ENCODE measurements around the gene TARS3. TPM values are rescaled to one million over a fixed set of nuclear protein-coding genes. Genes with fewer than 3 reads are reported as not detected.
A peak's percentile ranks its signal among the peaks of the same experiment; 100 is the strongest.

The TARS3 gene
- total RNA-seq, 1 experiment from 2014 or later, result 9.5 TPM

DNA sequence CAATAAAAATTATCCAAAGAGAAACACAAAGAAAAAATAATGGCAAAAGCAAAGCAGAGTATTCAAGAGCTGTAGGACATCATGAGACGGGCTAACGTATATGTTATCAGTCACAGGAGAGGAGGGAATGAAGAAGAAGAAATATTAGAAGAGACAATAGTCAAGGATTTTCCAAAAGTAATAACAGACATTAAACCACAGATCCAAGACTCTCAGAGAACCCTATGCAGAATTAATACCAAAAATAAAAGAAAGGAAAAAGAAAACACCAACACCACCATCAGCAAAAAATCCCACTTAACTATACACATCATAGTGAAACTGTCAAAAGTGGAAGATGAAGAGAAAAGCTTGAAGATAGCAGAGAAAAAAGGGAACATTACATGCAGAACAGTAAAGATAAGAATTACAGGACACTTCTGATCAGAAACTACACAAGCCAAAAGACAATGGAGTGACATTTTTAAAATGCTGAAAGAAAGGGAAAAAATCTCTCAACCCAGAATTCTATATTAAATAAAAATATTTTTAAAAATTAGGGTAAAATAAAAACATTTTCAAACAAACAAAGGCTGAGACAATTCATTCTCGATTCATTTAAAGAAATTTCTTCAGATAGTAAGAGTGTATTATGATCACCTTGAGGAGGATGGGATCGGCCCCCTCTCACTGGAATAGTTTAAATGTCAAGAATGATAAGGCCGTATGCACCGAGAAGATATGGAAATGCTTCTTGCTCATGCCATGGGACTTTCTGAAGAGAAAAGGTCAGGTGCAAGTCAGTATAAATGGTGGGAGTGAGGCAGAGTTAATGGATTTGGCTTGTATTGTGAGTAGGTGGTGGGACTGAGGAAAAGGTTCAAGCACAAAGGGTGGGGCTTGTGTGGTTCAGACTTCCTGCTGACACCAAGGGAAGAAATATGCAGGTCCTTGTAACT lies 100.6 kb downstream of the TARS3 start:
- H3K4me1 Mint-ChIP-seq, result peaks cover 19% of the 10 kb centered on the region

DNA sequence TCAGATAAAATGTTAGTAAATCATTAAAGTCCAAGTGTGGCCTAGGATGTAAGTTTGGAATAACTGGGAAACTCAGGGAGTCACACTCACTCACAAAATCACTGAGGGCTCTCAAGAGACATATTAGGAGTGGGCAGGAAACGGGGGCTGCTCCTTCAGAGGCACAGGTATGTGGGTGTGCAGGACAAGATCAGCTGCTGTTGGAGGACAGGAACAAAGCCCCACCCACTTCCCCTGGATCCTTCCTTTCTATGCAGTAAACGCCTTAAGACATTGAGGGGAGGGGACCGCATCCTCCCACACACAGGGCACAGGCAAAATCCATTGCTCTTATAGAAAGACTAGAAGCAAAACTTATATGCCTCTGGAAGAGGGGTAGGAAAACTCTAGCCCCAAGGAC lies 102.3 kb downstream of the TARS3 start:
- Mint-ChIP-seq H3K27ac (no peak overlapping the region), H3K4me1 (peaks cover 26% of the 10 kb centered on the region), H3K4me3 (no peak overlapping the region), H3K27me3 (ENCODE audit: low read depth) (peaks cover 5% of the 10 kb centered on the region), H3K36me3 (peaks cover 31% of the 10 kb centered on the region), H3K9me3 (peaks cover 33% of the 10 kb centered on the region)
- ChIA-PET POLR2A (no interaction called here), CTCF (no interaction called here)
- ATAC-seq, result peak; percentile 70
- TF ChIP-seq ZNF317 (CRISPR knock-in tag; IDR thresholded peaks at IDR 0.05; ENCODE audit: borderline replicate concordance, low read depth) (no peak), SOX15 (CRISPR knock-in tag; IDR thresholded peaks at IDR 0.05) (no peak)
- TF ChIP-seq, protein P1, sequence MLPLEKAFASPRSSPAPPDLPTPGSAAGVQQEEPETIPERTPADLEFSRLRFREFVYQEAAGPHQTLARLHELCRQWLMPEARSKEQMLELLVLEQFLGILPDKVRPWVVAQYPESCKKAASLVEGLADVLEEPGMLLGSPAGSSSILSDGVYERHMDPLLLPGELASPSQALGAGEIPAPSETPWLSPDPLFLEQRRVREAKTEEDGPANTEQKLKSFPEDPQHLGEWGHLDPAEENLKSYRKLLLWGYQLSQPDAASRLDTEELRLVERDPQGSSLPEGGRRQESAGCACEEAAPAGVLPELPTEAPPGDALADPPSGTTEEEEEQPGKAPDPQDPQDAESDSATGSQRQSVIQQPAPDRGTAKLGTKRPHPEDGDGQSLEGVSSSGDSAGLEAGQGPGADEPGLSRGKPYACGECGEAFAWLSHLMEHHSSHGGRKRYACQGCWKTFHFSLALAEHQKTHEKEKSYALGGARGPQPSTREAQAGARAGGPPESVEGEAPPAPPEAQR (CRISPR knock-in tag; IDR thresholded peaks at IDR 0.05), result no peak
- TF ChIP-seq, protein P2, sequence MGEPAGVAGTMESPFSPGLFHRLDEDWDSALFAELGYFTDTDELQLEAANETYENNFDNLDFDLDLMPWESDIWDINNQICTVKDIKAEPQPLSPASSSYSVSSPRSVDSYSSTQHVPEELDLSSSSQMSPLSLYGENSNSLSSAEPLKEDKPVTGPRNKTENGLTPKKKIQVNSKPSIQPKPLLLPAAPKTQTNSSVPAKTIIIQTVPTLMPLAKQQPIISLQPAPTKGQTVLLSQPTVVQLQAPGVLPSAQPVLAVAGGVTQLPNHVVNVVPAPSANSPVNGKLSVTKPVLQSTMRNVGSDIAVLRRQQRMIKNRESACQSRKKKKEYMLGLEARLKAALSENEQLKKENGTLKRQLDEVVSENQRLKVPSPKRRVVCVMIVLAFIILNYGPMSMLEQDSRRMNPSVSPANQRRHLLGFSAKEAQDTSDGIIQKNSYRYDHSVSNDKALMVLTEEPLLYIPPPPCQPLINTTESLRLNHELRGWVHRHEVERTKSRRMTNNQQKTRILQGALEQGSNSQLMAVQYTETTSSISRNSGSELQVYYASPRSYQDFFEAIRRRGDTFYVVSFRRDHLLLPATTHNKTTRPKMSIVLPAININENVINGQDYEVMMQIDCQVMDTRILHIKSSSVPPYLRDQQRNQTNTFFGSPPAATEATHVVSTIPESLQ (CRISPR knock-in tag; IDR thresholded peaks at IDR 0.05), result no peak
- TF ChIP-seq, protein P3, sequence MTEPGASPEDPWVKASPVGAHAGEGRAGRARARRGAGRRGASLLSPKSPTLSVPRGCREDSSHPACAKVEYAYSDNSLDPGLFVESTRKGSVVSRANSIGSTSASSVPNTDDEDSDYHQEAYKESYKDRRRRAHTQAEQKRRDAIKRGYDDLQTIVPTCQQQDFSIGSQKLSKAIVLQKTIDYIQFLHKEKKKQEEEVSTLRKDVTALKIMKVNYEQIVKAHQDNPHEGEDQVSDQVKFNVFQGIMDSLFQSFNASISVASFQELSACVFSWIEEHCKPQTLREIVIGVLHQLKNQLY (CRISPR knock-in tag; IDR thresholded peaks at IDR 0.05), result no peak
- TF ChIP-seq, protein P4, sequence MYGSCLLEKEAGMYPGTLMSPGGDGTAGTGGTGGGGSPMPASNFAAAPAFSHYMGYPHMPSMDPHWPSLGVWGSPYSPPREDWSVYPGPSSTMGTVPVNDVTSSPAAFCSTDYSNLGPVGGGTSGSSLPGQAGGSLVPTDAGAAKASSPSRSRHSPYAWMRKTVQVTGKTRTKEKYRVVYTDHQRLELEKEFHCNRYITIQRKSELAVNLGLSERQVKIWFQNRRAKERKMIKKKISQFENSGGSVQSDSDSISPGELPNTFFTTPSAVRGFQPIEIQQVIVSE (CRISPR knock-in tag; IDR thresholded peaks at IDR 0.05; ENCODE audit: borderline replicate concordance), result no peak
- TF ChIP-seq, protein P5, sequence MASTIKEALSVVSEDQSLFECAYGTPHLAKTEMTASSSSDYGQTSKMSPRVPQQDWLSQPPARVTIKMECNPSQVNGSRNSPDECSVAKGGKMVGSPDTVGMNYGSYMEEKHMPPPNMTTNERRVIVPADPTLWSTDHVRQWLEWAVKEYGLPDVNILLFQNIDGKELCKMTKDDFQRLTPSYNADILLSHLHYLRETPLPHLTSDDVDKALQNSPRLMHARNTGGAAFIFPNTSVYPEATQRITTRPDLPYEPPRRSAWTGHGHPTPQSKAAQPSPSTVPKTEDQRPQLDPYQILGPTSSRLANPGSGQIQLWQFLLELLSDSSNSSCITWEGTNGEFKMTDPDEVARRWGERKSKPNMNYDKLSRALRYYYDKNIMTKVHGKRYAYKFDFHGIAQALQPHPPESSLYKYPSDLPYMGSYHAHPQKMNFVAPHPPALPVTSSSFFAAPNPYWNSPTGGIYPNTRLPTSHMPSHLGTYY (CRISPR knock-in tag; IDR thresholded peaks at IDR 0.05), result no peak
- no peak for DNase-seq (ENCODE audit: low spot score)

More for the DNA sequence above, 100.6 kb downstream of the TARS3 start:
- ATAC-seq (no peak), DNase-seq (ENCODE audit: low spot score) (no peak)
- no peak overlapping the region for H3K27ac Mint-ChIP-seq
- H3K27me3 Mint-ChIP-seq (ENCODE audit: low read depth), result peaks cover 3% of the 10 kb centered on the region
- ChIA-PET POLR2A (no interaction called here), CTCF (no interaction called here)
- peaks cover 33% of the 10 kb centered on the region for H3K9me3 Mint-ChIP-seq
- peak; percentile 56; the same call in 1 of the 2 replicates for TF ChIP-seq ZNF317 (CRISPR knock-in tag; IDR thresholded peaks at IDR 0.05; ENCODE audit: borderline replicate concordance, low read depth)
- no peak for TF ChIP-seq NR2C2 (CRISPR knock-in tag; IDR thresholded peaks at IDR 0.05)
- TF ChIP-seq, protein P5 (CRISPR knock-in tag; IDR thresholded peaks at IDR 0.05), result no peak
- H3K36me3 Mint-ChIP-seq, result peaks cover 31% of the 10 kb centered on the region
- H3K4me3 Mint-ChIP-seq, result no peak overlapping the region

DNA sequence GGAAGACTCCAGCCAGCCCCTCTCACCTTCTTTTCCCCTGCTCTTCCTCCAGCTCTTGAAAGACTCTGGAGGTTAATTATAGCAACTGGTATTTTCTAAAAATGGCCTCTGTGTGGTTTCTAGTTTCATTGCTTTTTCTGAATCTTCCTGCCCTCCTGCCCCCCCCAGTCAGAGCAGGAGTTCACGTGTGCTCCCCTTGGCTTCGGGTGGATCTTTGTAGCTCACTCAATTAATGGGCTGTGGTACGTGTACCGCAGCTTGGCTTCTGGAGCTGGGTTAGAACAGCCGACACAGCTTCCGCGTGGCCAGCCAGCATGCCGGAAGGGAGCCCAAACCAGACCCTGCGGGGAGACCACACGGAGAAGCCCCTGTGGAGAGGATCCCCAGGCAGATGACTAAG lies 103.6 kb downstream of the TARS3 start:
- CTCF ChIA-PET, result no interaction called here

More for the DNA sequence above, 103.6 kb downstream of the TARS3 start:
- TF ChIP-seq, protein P6, sequence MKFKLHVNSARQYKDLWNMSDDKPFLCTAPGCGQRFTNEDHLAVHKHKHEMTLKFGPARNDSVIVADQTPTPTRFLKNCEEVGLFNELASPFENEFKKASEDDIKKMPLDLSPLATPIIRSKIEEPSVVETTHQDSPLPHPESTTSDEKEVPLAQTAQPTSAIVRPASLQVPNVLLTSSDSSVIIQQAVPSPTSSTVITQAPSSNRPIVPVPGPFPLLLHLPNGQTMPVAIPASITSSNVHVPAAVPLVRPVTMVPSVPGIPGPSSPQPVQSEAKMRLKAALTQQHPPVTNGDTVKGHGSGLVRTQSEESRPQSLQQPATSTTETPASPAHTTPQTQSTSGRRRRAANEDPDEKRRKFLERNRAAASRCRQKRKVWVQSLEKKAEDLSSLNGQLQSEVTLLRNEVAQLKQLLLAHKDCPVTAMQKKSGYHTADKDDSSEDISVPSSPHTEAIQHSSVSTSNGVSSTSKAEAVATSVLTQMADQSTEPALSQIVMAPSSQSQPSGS (CRISPR knock-in tag; IDR thresholded peaks at IDR 0.05; ENCODE audit: borderline replicate concordance, low read depth), result no peak
- TF ChIP-seq ZNF671 (CRISPR knock-in tag; IDR thresholded peaks at IDR 0.05), result no peak
- Mint-ChIP-seq H3K9me3 (peaks cover 26% of the 10 kb centered on the region), H3K4me3 (no peak overlapping the region), H3K27me3 (ENCODE audit: low read depth) (peaks cover 13% of the 10 kb centered on the region), H3K36me3 (peaks cover 24% of the 10 kb centered on the region), H3K27ac (no peak overlapping the region), H3K4me1 (peaks cover 33% of the 10 kb centered on the region)
- POLR2A ChIA-PET, result no interaction called here
- no peak for ATAC-seq
- DNase-seq (ENCODE audit: low spot score), result no peak
